HCT116 (cell line): ENCODE results near the gene OSBPL10. TPM values are rescaled to one million over a fixed set of nuclear protein-coding genes. Genes with fewer than 3 reads are reported as not detected.

Experiments
- ATAC-seq: fragments of 200-7000 bp; cut with Tn5 transposase; 2 replicates; pipeline ENCODE4 v1.9.1; 2020; ENCODE audit warnings: mild to moderate bottlenecking, moderate library complexity
- BruUV-seq: library from RNA; stranded (reverse); fragments of 400-500 nt; replicated peaks from 2 replicates; lab custom pipeline; 2021; lab: Mats Ljungman, UMichigan
- CTCF ChIA-PET: fragments of 300-600 bp; sonication (Branson Sonifier 250); formaldehyde crosslinking; loops from one replicate; lab custom pipeline; 2021; ENCODE audit warnings: antibody characterized with exemption; lab: Charles Lee
- POLR2A ChIA-PET: fragments of 300-600, 350-600 bp; sonication (Branson Sonifier 250); formaldehyde crosslinking; loops from one replicate; lab custom pipeline; 2021; ENCODE audit warnings: antibody characterized with exemption; lab: Charles Lee
- RAD21 ChIA-PET, 2 experiments: fragments of 300-600 bp; sonication (Branson Sonifier 250); formaldehyde crosslinking; loops; one replicate each; lab custom pipeline; 2023; ENCODE audit warnings: low total read pairs in 2 of 2; ENCODE audit not compliant: uncharacterized antibody in 2 of 2, unreplicated experiment in 2 of 2, low non-redundant PET in 1 of 2; lab: Charles Lee
- DNase-seq: peaks from one replicate; pipeline ENCODE4 v3.0.0-alpha.2; 2010; ENCODE audit warnings: low read depth, low spot score
- H2AFZ ChIP-seq: fragments of 200-600 bp; shearing (Covaris generic), sonication (generic); 2 replicates; pipeline ENCODE4 v1.6.1; 2017; ENCODE audit warnings: low read depth, mixed run types, mixed read lengths, antibody characterized with exemption, low read length; ENCODE audit not compliant: poor library complexity, severe bottlenecking
- H3K27ac ChIP-seq: 2 replicates; pipeline ENCODE4 v1.5.1; 2012; ENCODE audit warnings: low read depth, low read length
- H3K27me3 ChIP-seq: fragments of 200-600 bp; sonication (generic); 2 replicates; pipeline ENCODE4 v1.6.1; 2016; ENCODE audit warnings: mixed run types, low read length, mixed read lengths; ENCODE audit not compliant: insufficient read depth
- H3K36me3 ChIP-seq, 2 experiments: fragments of 200-500 bp in 1 of 2; fragments of 200-600 bp in 1 of 2; sonication (Bioruptor generic) in 1 of 2; sonication (generic) in 1 of 2; 2 replicates each; pipeline versions ENCODE4 v1.5.1 to v1.6.1; 2014 to 2016; ENCODE audit warnings: low read length in 2 of 2, inconsistent platforms in 1 of 2, mixed read lengths in 1 of 2, mixed run types in 1 of 2; ENCODE audit not compliant: insufficient read depth in 2 of 2, control insufficient read depth in 1 of 2
- H3K4me1 ChIP-seq, 2 experiments: fragments of 200-600 bp in 1 of 2; sonication (generic) in 1 of 2; 2 replicates each; pipeline versions ENCODE4 v1.5.1 to v1.6.1; 2012 to 2017; ENCODE audit warnings: low read length in 2 of 2, inconsistent platforms in 1 of 2, mild to moderate bottlenecking in 1 of 2, mixed read lengths in 1 of 2, mixed run types in 1 of 2, moderate library complexity in 1 of 2; ENCODE audit not compliant: insufficient read depth in 2 of 2, control insufficient read depth in 1 of 2
- H3K4me2 ChIP-seq: fragments of 200-600 bp; sonication (generic); 2 replicates; pipeline ENCODE4 v1.6.1; 2017; ENCODE audit warnings: mixed run types, low read length, mixed read lengths
- H3K4me3 ChIP-seq, 2 experiments: fragments of 200-600 bp in 1 of 2; sonication (generic) in 1 of 2; replicated peaks in 1 of 2; 2 replicates each; pipeline ENCODE4 v1.5.1; 2011 to 2016; ENCODE audit warnings: low read length in 2 of 2, control low read depth in 1 of 2, low read depth in 1 of 2, mild to moderate bottlenecking in 1 of 2, mixed read lengths in 1 of 2, mixed run types in 1 of 2
- H3K79me2 ChIP-seq: fragments of 200-600 bp; sonication (generic); 2 replicates; pipeline ENCODE4 v1.6.1; 2017; ENCODE audit warnings: mild to moderate bottlenecking, mixed run types, low read length, moderate library complexity, mixed read lengths; ENCODE audit not compliant: insufficient read depth
- H3K9ac ChIP-seq: fragments of 200-600 bp; sonication (generic); 2 replicates; pipeline ENCODE4 v1.6.1; 2016; ENCODE audit warnings: low read length, mixed read lengths
- H3K9me2 ChIP-seq: fragments of 200-600 bp; sonication (generic), shearing (Covaris generic); 2 replicates; pipeline ENCODE4 v1.6.1; 2017; ENCODE audit warnings: mixed run types, mild to moderate bottlenecking, moderate library complexity; ENCODE audit not compliant: insufficient read depth
- H3K9me3 ChIP-seq, 2 experiments: fragments of 200-500 bp in 1 of 2; fragments of 200-600 bp in 1 of 2; sonication (Bioruptor generic) in 1 of 2; sonication (generic) in 1 of 2; 2 replicates each; pipeline ENCODE4 v1.6.1; 2014 to 2017; ENCODE audit warnings: low read length in 2 of 2, mixed read lengths in 2 of 2, inconsistent platforms in 1 of 2, low read depth in 1 of 2, mild to moderate bottlenecking in 1 of 2, mixed run types in 1 of 2, moderate library complexity in 1 of 2; ENCODE audit not compliant: control insufficient read depth in 1 of 2, insufficient read depth in 1 of 2
- H4K20me1 ChIP-seq: fragments of 200-600 bp; sonication (generic), shearing (Covaris generic); 2 replicates; pipeline ENCODE4 v1.6.1; 2017; ENCODE audit warnings: mixed run types, mild to moderate bottlenecking, moderate library complexity; ENCODE audit not compliant: insufficient read depth
- EGR1 ChIP-seq: IDR thresholded peaks from 2 replicates; pipeline ENCODE4 v1.6.1; 2012; ENCODE audit warnings: low read depth
- SIN3A ChIP-seq: IDR thresholded peaks from 2 replicates; pipeline ENCODE4 v1.6.1; 2012; ENCODE audit warnings: low read depth
- TCF7L2 ChIP-seq: IDR thresholded peaks from 2 replicates; pipeline ENCODE4 v1.7.0; 2011; ENCODE audit warnings: borderline replicate concordance, inconsistent platforms; ENCODE audit not compliant: insufficient read depth, insufficient read length; ENCODE audit errors: extremely low read depth
- intact Hi-C: fragments of 100-400 bp; cut with micrococcal nuclease; formaldehyde crosslinking; loops from 2 replicates; pipeline ENCODE4 v1.10.0; 2022
- total RNA-seq: library from RNA; stranded (reverse); gene quantifications from one replicate; pipeline ENCODE4 v1.2.1, GENCODE V29; 2021; ENCODE audit not compliant: unreplicated experiment
- TF ChIP-seq, protein P1 (sequence below), 3 experiments: fragments of 200-600 bp in 1 of 3; sonication (generic) in 1 of 3; IDR thresholded peaks in 2 of 3; conservative IDR thresholded peaks in 1 of 3; 2 replicates each; pipeline ENCODE4 v1.5.1; 2012 to 2017; ENCODE audit warnings: low read depth in 2 of 3, low read length in 2 of 3, antibody characterized with exemption in 1 of 3, borderline replicate concordance in 1 of 3, control low read depth in 1 of 3, mild to moderate bottlenecking in 1 of 3, mixed read lengths in 1 of 3, mixed run types in 1 of 3, moderate library complexity in 1 of 3; ENCODE audit not compliant: insufficient read depth in 1 of 3
- TF ChIP-seq, protein P2 (sequence below): IDR thresholded peaks from 2 replicates; pipeline ENCODE4 v1.6.1; 2012; ENCODE audit warnings: low read depth
- TF ChIP-seq, protein P3 (sequence below): IDR thresholded peaks from 2 replicates; pipeline ENCODE4 v1.6.1; 2012

The OSBPL10 gene
- total RNA-seq, 1 experiment from 2014 or later: 25.8 TPM

DNA sequence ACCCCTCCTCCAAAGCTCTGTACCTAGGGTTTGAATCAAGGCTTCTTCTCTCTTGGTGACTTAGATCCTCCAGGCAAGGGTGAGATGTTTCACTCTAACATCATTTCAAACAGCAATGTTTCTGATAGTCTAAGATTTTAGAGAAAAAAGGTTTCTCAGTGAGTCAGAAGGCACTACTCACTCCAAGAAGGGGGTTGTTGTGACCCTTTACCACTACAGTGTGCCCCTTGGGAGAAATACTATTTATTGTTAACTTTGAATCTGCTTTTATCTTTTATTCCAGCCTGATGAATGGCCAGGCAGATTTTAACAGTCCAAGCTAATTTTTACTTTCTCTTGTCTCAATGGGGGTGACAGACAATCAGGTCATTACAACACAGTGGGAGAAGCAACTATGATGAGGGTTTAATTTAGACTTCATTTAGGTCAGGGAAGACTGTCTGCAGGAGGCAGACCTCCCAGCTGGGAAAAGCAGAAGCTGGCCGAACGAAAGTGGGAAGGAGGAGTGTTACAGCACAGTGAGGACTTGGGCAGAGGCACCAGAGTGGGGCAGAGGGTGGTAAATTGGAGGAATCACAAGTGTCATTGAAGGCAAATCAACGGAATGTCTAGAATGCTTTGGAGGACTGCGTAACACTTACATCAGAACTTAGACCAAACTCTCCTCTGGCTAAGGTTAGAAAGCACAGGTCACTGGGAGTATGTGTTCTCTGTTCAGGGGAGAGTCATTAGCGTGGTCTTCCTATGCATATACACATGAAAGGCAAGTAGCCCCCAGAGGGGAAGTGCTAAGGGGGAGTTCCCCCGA lies 21.7 kb upstream of the OSBPL10 start:
- Histone ChIP-seq H3K79me2 (no peaks in the 10 kb centered on the region), H3K4me1 (no peaks in the 10 kb centered on the region), H3K9me2 (no peaks in the 10 kb centered on the region), H2AFZ (no peak overlapping the region), H4K20me1 (no peaks in the 10 kb centered on the region), H3K9ac (no peak overlapping the region), H3K27me3 (no peaks in the 10 kb centered on the region), H3K36me3 (no peaks in the 10 kb centered on the region), H3K4me2 (no peak overlapping the region), H3K9me3 (no peaks in the 10 kb centered on the region), H3K27ac (no peak overlapping the region), H3K4me3 (no peak overlapping the region)
- POLR2A ChIA-PET: no interaction called here
- ATAC-seq (no peak), DNase-seq (no peak)
- no TSS peak for BruUV-seq
- TF ChIP-seq, protein P1, sequence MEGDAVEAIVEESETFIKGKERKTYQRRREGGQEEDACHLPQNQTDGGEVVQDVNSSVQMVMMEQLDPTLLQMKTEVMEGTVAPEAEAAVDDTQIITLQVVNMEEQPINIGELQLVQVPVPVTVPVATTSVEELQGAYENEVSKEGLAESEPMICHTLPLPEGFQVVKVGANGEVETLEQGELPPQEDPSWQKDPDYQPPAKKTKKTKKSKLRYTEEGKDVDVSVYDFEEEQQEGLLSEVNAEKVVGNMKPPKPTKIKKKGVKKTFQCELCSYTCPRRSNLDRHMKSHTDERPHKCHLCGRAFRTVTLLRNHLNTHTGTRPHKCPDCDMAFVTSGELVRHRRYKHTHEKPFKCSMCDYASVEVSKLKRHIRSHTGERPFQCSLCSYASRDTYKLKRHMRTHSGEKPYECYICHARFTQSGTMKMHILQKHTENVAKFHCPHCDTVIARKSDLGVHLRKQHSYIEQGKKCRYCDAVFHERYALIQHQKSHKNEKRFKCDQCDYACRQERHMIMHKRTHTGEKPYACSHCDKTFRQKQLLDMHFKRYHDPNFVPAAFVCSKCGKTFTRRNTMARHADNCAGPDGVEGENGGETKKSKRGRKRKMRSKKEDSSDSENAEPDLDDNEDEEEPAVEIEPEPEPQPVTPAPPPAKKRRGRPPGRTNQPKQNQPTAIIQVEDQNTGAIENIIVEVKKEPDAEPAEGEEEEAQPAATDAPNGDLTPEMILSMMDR (IDR thresholded peaks at IDR 0.05 in 2 of 3, conservative IDR thresholded peaks at IDR 0.05 in 1 of 3; ENCODE audit: borderline replicate concordance in 1 of 3, insufficient read depth in 1 of 3, low read depth in 2 of 3, low read length in 2 of 3): no peak
- no peak for TF ChIP-seq SIN3A
- RAD21 ChIA-PET: no interaction called here
- CTCF ChIA-PET: no interaction called here
- intact Hi-C loops: no loop called here

DNA sequence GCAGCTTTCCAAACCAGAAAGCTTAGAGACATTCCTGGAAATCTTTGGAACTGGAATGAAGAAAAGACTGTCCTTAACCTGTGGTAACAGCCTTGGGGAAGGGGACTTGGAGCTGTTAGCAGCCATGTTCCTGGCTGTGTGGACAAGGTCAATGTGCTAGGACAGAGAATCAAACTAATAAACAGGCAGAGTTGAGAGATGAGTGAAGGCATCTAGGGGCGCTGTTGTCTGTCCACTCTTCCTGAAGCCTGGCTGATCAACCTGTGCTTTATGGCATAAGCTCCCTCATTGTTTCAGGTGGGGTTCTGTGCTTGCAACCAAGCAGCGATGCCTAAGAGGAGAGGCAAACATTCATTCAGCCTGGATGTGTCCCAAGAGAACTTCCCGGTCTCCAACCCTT lies 19.8 kb upstream of the OSBPL10 start:
- H3K9me2 ChIP-seq: no peaks in the 10 kb centered on the region
- H3K27me3 ChIP-seq: no peaks in the 10 kb centered on the region
- no peak for DNase-seq
- no peaks in the 10 kb centered on the region for H4K20me1 ChIP-seq
- CTCF ChIA-PET: no interaction called here
- H3K4me1 ChIP-seq: no peaks in the 10 kb centered on the region
- H3K4me3 ChIP-seq: no peak overlapping the region
- no peak overlapping the region for H3K9ac ChIP-seq
- no peak overlapping the region for H3K4me2 ChIP-seq
- no peaks in the 10 kb centered on the region for H3K9me3 ChIP-seq
- POLR2A ChIA-PET: interaction anchor here (0.6 kb wide), 1 partner anchor 114 kb away, joined by 4 read pairs; no protein-coding TSS in a partner anchor
- BruUV-seq: no TSS peak
- TF ChIP-seq TCF7L2 (no peak), EGR1 (no peak)
- TF ChIP-seq, protein P2, sequence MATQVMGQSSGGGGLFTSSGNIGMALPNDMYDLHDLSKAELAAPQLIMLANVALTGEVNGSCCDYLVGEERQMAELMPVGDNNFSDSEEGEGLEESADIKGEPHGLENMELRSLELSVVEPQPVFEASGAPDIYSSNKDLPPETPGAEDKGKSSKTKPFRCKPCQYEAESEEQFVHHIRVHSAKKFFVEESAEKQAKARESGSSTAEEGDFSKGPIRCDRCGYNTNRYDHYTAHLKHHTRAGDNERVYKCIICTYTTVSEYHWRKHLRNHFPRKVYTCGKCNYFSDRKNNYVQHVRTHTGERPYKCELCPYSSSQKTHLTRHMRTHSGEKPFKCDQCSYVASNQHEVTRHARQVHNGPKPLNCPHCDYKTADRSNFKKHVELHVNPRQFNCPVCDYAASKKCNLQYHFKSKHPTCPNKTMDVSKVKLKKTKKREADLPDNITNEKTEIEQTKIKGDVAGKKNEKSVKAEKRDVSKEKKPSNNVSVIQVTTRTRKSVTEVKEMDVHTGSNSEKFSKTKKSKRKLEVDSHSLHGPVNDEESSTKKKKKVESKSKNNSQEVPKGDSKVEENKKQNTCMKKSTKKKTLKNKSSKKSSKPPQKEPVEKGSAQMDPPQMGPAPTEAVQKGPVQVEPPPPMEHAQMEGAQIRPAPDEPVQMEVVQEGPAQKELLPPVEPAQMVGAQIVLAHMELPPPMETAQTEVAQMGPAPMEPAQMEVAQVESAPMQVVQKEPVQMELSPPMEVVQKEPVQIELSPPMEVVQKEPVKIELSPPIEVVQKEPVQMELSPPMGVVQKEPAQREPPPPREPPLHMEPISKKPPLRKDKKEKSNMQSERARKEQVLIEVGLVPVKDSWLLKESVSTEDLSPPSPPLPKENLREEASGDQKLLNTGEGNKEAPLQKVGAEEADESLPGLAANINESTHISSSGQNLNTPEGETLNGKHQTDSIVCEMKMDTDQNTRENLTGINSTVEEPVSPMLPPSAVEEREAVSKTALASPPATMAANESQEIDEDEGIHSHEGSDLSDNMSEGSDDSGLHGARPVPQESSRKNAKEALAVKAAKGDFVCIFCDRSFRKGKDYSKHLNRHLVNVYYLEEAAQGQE: no peak
- TF ChIP-seq, protein P3, sequence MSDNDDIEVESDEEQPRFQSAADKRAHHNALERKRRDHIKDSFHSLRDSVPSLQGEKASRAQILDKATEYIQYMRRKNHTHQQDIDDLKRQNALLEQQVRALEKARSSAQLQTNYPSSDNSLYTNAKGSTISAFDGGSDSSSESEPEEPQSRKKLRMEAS: no peak
- TF ChIP-seq, all 23 proteins: peak for 0
- ATAC-seq: no peak
- RAD21 ChIA-PET: no interaction called here
- no peaks in the 10 kb centered on the region for H3K36me3 ChIP-seq
- H3K27ac ChIP-seq: no peak overlapping the region
- H3K79me2 ChIP-seq: no peaks in the 10 kb centered on the region
- no peak overlapping the region for H2AFZ ChIP-seq
- intact Hi-C loops: no loop called here
